WTC11 (cell line): ENCODE measurements around the gene FAM241A.

Experiments used
- ATF1 ChIP-seq: sonication (generic); formaldehyde crosslinking; IDR thresholded peaks from 2 replicates; pipeline ENCODE4 v1.8.1; 2023; ENCODE audit warnings: mild to moderate bottlenecking, moderate library complexity, missing genetic modification reagents
- NFYB ChIP-seq: sonication (generic); formaldehyde crosslinking; conservative IDR thresholded peaks from 2 replicates; pipeline ENCODE4 v1.8.0; 2022; ENCODE audit warnings: low read depth, missing genetic modification reagents
- SP1 ChIP-seq: sonication (generic); formaldehyde crosslinking; conservative IDR thresholded peaks from 2 replicates; pipeline ENCODE4 v1.8.1; 2022; ENCODE audit warnings: missing genetic modification reagents

DNA sequence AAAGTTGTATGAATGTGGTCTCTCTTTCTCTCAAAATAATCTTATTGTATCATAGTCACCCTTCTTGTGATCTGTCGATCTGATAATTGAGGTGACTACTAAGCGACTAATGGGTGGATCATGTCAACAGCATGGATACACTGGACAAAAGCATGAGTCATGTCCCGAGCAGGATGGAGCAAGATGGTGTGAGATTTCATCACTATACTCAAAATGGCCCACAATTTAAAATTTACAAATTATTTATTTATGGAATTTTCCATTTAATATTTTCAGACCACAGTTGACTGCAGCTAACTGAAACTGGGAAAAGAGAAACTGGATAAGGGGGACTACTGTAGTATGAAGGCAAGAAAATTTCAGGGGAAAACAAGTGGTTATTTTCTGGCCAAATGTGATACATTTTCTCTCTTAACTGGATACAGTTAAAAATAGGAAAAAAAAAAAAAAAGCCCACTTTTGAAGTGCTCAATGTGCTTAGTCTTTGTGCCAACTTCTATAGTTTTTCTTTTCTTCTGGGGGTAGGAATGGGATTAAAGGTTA is 25.3 kb downstream of the FAM241A start:
- TF ChIP-seq SP1 (CRISPR knock-in tag) (no peak), ATF1 (CRISPR knock-in tag) (no peak), NFYB (CRISPR knock-in tag) (no peak)
